Measurements from ENCODE around the gene TAF3. TPM values are rescaled to one million over a fixed set of nuclear protein-coding genes. Genes with fewer than 3 reads are reported as not detected.

TAF3 gene
- total and polyA plus RNA-seq, 12 donors = 3.6 to 14.9 (median 11.0) TPM

GRCh38 chr10:7795605-7796004, 22.7 kb upstream of the TAF3 start:
- 30 to 35% methylated on average over 4 of the region's 4 CpGs for WGBS, 2 donors
- intact Hi-C loops (cut with DNase I) = no loop called here
- Histone ChIP-seq H3K4me3 (no peak overlapping the region), H3K27ac (peak overlapping the region in 7 of 10 donors; percentile 10 to 74 (median 54)), H3K4me1 (peaks cover 4 to 75% (median 55%) of the 10 kb centered on the region in 9 donors), H3K27me3 (no peaks in the 10 kb centered on the region), H3K36me3 (peaks cover 0 to 69% (median 36%) of the 10 kb centered on the region in 9 donors), H3K9me3 (no peaks in the 10 kb centered on the region)
- peak; percentile 59 to 95 (median 82) for ATAC-seq
- TF ChIP-seq, protein P1, sequence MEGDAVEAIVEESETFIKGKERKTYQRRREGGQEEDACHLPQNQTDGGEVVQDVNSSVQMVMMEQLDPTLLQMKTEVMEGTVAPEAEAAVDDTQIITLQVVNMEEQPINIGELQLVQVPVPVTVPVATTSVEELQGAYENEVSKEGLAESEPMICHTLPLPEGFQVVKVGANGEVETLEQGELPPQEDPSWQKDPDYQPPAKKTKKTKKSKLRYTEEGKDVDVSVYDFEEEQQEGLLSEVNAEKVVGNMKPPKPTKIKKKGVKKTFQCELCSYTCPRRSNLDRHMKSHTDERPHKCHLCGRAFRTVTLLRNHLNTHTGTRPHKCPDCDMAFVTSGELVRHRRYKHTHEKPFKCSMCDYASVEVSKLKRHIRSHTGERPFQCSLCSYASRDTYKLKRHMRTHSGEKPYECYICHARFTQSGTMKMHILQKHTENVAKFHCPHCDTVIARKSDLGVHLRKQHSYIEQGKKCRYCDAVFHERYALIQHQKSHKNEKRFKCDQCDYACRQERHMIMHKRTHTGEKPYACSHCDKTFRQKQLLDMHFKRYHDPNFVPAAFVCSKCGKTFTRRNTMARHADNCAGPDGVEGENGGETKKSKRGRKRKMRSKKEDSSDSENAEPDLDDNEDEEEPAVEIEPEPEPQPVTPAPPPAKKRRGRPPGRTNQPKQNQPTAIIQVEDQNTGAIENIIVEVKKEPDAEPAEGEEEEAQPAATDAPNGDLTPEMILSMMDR (IDR thresholded peaks at IDR 0.05) = no peak
- DNase-seq = peak in 1 of 2 donors; percentile 30

DNA sequence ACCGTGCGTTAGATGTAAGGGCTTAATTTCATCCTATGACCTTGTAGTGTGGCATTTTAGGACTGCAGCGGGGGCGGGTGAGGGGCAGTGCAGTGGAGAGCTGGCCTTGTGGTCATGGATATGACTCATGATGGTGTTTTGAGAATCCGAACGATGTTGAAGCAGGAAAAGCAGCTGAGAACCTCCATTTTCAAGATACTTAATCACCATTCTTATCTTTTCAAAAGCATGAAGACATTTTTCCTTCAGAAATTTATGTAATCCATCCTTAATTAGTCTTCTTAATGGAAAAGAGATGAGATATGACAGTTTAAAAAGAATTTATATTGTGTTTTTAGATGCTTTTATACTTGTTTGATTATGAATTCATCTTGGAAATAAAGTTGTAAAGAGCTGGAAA, 20.7 kb upstream of the TAF3 start:
- Histone ChIP-seq H3K4me1 (peaks cover 4 to 56% (median 37%) of the 10 kb centered on the region in 9 donors), H3K4me3 (no peak overlapping the region), H3K27me3 (no peaks in the 10 kb centered on the region), H3K27ac (peak overlapping the region in 7 of 10 donors; percentile 44 to 84 (median 61)), H3K9me3 (no peaks in the 10 kb centered on the region), H3K36me3 (peaks cover 3 to 71% (median 54%) of the 10 kb centered on the region in 9 donors)
- ATAC-seq (peak; percentile 78 to 94 (median 88)), DNase-seq (peak; percentile 23 to 55)
- WGBS, 2 donors = 40 to 47% methylated on average over 6 of the region's 6 CpGs
- intact Hi-C loops (cut with DNase I) = no loop called here
- TF ChIP-seq, protein P1 (IDR thresholded peaks at IDR 0.05) = no peak

GRCh38 chr10:7802606-7803005, 15.7 kb upstream of the TAF3 start:
- TF ChIP-seq, protein P1 (IDR thresholded peaks at IDR 0.05) = no peak
- ATAC-seq = no peak
- 66 to 71% methylated on average over 4 of the region's 4 CpGs for WGBS, 2 donors

GRCh38 chr10:7804216-7804615, 14.1 kb upstream of the TAF3 start:
- no peaks in the 10 kb centered on the region for H3K9me3 ChIP-seq
- peak in 2 of 8 donors; percentile 16 to 32 for ATAC-seq
- no peak overlapping the region for H3K27ac ChIP-seq
- TF ChIP-seq, protein P1 (IDR thresholded peaks at IDR 0.05) = no peak
- peaks cover 0 to 24% (median 9%) of the 10 kb centered on the region in 9 donors for H3K4me1 ChIP-seq
- intact Hi-C loops (cut with DNase I) = no loop called here
- 77 to 80% methylated on average over 6 of the region's 6 CpGs for WGBS, 2 donors
- DNase-seq = no peak
- no peaks in the 10 kb centered on the region for H3K27me3 ChIP-seq
- no peak overlapping the region for H3K4me3 ChIP-seq
- H3K36me3 ChIP-seq = peaks cover 6 to 100% (median 90%) of the 10 kb centered on the region in 9 donors

More at GRCh38 chr10:7802606-7803005, 15.7 kb upstream of the TAF3 start:
- Histone ChIP-seq H3K4me3 (no peak overlapping the region), H3K27ac (no peak overlapping the region), H3K36me3 (peaks cover 3 to 100% (median 89%) of the 10 kb centered on the region in 9 donors), H3K27me3 (no peaks in the 10 kb centered on the region), H3K4me1 (peaks cover 0 to 31% (median 9%) of the 10 kb centered on the region in 9 donors), H3K9me3 (no peaks in the 10 kb centered on the region)
- intact Hi-C loops (cut with DNase I) = no loop called here
- no peak for DNase-seq

Measured in heart right ventricle (tissue), 16 donors.